GM06990 (cell line): ENCODE measurements around the gene CCDC117.

Source experiments
- DNase-seq: peaks from one replicate; pipeline ENCODE4 v3.0.0-alpha.2; 2011; ENCODE audit not compliant: insufficient read length; ENCODE audit errors: extremely low read depth
- H3K27me3 ChIP-seq: replicated peaks from 2 replicates; pipeline ENCODE4 v1.6.0; 2011; ENCODE audit warnings: low read length; ENCODE audit not compliant: control insufficient read depth, insufficient read depth
- H3K36me3 ChIP-seq: 2 replicates; pipeline ENCODE4 v1.5.1; 2011; ENCODE audit warnings: low read length; ENCODE audit not compliant: control insufficient read depth, insufficient read depth
- H3K4me3 ChIP-seq: replicated peaks from 2 replicates; pipeline ENCODE4 v1.5.1; 2011; ENCODE audit warnings: low read depth, mild to moderate bottlenecking, control low read depth, low read length
- TF ChIP-seq, protein P1 (sequence below): IDR thresholded peaks from 2 replicates; pipeline ENCODE4 v1.5.1; 2011; ENCODE audit warnings: low read length, control low read depth, mild to moderate bottlenecking, inconsistent platforms; ENCODE audit not compliant: insufficient read depth, poor library complexity, severe bottlenecking

CCDC117 gene

DNA sequence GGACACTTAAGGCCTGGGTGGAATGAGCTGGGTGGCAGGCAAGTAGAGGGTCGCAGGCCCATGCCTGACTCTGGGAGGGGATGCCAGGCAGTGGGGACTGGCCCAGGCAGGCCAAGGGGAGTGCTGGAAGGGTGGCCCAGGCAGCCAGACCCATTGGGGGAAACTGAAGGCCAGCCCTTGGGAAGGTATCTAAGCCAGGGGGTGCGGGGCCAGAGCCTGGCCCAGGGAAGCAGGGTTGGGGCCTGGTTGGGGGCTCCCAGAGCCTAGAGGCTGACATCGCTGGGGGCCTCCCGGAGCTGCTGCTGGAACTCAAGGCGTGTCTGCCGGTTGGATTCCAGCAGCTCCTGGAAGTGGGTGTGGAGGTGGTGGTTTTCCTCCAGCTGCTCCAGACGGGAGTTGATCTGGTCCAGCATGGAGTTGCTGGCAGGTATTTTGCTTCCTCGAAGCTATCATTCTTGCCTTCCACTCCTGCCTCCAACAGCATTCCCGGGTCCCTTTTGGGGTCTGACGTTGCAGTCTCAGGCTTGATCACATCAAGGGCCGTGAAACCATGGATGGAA, 63.2 kb downstream of the CCDC117 start:
- no peak for DNase-seq
- TF ChIP-seq, protein P1, sequence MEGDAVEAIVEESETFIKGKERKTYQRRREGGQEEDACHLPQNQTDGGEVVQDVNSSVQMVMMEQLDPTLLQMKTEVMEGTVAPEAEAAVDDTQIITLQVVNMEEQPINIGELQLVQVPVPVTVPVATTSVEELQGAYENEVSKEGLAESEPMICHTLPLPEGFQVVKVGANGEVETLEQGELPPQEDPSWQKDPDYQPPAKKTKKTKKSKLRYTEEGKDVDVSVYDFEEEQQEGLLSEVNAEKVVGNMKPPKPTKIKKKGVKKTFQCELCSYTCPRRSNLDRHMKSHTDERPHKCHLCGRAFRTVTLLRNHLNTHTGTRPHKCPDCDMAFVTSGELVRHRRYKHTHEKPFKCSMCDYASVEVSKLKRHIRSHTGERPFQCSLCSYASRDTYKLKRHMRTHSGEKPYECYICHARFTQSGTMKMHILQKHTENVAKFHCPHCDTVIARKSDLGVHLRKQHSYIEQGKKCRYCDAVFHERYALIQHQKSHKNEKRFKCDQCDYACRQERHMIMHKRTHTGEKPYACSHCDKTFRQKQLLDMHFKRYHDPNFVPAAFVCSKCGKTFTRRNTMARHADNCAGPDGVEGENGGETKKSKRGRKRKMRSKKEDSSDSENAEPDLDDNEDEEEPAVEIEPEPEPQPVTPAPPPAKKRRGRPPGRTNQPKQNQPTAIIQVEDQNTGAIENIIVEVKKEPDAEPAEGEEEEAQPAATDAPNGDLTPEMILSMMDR: no peak
- H3K27me3 ChIP-seq: no peaks in the 10 kb centered on the region
- no peaks in the 10 kb centered on the region for H3K36me3 ChIP-seq
- H3K4me3 ChIP-seq: no peak overlapping the region

DNA sequence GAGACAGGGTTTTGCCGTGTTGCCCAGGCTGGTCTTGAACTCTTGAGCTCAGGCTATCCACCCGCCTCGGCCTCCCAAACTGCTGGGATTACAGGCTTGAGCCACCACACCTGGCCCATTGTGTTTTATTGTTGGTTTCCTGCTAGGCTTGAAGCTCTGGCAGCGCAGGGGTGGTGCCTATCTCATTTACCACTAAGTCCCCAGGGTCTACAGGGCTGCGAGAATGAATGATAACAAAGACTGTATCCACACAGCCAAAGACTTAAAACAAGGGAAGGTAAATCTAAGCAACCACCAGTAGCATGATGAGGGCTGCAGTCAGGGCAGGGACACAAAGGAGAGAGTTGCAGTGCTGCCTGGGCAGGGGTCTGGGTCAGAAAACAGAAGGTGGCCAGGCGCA, 65.1 kb downstream of the CCDC117 start:
- DNase-seq: no peak
- no peak overlapping the region for H3K4me3 ChIP-seq
- TF ChIP-seq, protein P1: no peak
- H3K36me3 ChIP-seq: no peaks in the 10 kb centered on the region
- no peaks in the 10 kb centered on the region for H3K27me3 ChIP-seq
